ENCODE results near the gene TMEM132A.

DNA sequence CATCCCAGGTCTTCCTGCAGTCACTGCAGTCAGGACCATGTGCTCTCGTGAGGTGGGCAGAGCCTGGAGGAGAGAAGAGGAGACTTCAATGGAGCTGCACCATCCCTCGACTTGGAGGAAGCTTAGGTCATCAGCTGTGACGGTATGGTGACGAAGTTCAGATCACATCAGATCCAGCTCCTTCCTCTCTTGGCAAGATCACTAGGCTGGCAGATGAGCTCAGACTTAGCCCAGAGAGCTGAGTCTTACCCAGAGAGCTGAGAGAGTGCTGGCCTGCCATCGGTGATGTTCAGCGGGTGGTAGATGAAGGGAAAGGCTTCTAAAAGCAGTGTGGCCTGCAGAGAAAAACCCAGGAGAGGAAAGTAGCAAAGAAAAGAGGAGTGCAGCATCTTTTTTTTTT lies 29.5 kb downstream of the TMEM132A start:
- TF ChIP-seq, protein P1, sequence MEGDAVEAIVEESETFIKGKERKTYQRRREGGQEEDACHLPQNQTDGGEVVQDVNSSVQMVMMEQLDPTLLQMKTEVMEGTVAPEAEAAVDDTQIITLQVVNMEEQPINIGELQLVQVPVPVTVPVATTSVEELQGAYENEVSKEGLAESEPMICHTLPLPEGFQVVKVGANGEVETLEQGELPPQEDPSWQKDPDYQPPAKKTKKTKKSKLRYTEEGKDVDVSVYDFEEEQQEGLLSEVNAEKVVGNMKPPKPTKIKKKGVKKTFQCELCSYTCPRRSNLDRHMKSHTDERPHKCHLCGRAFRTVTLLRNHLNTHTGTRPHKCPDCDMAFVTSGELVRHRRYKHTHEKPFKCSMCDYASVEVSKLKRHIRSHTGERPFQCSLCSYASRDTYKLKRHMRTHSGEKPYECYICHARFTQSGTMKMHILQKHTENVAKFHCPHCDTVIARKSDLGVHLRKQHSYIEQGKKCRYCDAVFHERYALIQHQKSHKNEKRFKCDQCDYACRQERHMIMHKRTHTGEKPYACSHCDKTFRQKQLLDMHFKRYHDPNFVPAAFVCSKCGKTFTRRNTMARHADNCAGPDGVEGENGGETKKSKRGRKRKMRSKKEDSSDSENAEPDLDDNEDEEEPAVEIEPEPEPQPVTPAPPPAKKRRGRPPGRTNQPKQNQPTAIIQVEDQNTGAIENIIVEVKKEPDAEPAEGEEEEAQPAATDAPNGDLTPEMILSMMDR (IDR thresholded peaks at IDR 0.05) = no peak
- no peak for TF ChIP-seq POLR2AphosphoS5 (IDR thresholded peaks at IDR 0.05; ENCODE audit: insufficient read depth in 1 of 2, low read depth in 1 of 2)

Measured in vagina (tissue), 2 donors.